Hematopoietic multipotent progenitor cell (in vitro differentiated cells): ENCODE measurements around the gene KLF5. TPM values are rescaled to one million over a fixed set of nuclear protein-coding genes. Genes with fewer than 3 reads are reported as not detected.
"Not testable (repeated sequence)": the region's sequence is repeated elsewhere in the genome, so short reads cannot be mapped to it uniquely, and the experiment has no call there.

Experiments
- DNase-seq, 3 donors: peaks; one replicate each; pipeline ENCODE4 v3.0.0-alpha.2; 2011 to 2015; ENCODE audit warnings: low read depth in 2 of 3, low spot score in 2 of 3
- total RNA-seq: library from RNA; depleted of rRNA; stranded (reverse); fragments of >200 nt; gene quantifications from one replicate; pipeline ENCODE4 v1.2.3, GENCODE V29; 2012

The KLF5 gene
- total RNA-seq, 1 donor: 6.7 TPM

DNA sequence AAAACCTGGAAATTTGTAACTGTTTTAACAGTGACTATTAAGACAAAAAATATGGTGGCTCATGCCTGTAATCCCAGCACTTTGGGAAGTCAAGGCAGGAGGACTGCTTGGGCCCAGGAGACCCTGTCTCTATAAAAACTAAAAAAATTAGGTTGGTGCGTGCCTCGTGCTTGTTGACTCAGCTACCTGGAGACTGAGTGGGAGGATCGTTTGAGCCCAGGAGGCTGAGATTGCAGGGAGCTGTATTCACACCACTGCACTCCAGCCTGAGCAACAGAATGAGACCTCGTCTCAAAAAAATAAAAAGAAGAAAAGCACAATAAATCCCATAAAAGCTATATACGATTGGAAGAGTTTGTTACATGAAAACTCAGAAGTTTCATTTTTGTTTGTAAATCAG, 23.7 kb downstream of the KLF5 start:
- no peak for DNase-seq

DNA sequence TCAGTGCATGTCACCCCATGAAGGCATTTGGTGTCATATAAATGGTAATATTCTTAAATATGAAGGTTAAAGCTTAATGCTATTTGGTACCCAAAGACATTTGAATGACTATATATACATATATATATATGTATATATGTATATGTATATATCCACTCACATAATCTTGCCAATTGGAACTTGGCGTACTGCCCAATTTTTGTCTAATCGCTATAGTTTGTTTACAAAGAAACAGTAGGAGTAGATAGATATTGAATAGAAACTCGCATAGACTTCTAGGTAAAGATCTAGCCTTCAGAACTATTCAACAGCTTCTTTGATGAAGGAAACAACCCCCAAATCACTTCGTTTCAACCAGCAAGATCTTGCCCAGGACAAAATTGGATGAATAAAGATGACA, 24.1 kb downstream of the KLF5 start:
- no peak for DNase-seq

DNA sequence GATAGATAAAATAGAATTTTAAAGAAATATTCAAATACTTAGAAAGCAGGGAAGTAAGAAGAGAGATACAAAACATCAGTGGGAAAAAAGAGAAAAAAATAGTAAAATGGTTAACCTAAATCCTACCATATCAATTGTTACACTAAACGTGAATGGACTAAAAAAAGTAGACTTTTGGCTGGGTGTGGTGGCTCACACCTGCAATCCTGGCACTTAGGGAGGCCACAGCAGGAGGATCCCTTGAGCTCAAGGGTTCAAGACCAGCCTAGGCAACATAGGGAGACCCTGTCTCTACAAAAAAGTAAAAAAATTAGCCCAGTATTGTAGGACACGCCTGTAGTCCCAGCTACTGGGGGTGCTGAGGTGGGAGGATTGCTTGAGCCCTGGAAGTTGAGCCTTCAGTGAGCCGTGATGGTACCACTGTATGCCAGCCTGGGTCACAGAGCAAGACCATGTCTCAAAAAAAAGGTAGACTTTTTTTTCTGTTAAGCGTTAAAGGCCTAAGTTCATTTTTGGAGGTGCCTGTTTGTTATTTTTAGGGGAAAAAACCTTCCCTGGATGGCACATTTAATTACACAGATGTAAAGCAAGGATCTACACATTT, 29.6 kb downstream of the KLF5 start:
- DNase-seq: no peak

DNA sequence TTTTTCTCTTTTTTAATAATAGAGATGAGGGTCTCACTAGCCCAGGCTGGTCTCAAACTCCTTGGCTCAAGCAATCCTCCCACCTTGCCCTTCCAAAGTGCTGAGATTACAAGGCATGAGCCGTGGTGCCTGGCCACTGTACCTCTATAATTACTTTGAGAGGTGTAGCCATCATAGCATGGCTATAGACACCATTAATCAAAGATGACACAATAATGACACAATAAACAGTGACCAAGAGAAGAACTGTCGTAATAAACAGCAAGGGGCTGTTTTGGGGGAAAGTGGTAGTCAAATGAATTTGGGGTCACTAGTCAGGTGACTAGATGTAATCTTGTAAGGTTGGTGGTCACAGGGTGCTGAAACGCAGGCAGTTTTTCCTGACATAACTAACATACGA, 30.4 kb downstream of the KLF5 start:
- no peak for DNase-seq

DNA sequence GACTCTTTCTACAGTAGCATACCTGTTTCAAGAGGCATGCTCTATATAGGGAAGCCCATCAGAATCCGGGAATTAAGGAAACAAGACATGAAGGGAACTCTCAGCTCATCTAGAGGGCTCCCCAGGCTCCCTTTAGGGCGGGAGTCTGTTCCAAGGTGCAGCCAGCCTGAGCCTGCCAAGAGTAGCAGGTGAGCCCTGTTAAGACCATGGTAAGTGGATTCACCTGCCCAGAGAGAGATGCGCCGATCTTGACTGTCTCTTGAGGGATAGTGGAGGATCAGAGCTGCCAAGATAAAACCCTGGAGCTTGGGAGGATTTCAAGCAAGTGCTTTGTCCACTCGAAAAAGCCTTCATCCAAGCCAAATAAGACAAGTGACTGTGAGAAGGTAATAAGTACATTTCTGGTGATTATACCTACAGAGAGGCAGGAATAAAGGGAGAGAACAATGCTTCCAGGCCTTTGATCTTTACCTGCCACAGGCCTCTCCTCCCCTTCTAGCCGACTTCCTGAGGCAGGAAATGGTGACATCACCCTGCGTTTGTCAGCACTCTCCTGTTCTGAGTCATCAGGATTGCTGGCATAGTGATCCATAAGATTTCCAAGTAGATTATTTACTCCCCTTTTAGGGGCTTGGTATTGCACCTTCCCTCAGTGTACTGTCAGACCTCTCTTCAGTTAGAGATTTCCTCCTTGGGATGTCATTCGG, 31.5 kb downstream of the KLF5 start:
- peak in 1 of 3 donors; percentile 11 for DNase-seq

DNA sequence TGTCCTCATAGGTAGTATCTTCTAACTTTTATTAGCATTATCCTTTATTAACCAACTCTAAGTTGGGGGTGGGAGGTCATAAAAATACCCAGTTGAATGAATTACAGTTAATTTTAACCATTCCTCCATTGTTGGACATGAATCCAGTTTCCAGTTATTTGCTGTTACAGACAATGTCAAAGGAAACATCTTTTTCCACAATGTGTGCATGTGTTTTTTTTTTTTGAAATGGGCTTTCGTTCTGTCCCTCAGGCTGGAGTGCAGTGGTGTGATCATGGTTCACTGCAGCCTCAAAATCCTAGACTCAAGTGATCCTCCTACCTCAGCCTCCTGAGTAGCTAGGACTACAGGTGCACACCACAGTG, 32.0 kb downstream of the KLF5 start:
- DNase-seq: no peak

DNA sequence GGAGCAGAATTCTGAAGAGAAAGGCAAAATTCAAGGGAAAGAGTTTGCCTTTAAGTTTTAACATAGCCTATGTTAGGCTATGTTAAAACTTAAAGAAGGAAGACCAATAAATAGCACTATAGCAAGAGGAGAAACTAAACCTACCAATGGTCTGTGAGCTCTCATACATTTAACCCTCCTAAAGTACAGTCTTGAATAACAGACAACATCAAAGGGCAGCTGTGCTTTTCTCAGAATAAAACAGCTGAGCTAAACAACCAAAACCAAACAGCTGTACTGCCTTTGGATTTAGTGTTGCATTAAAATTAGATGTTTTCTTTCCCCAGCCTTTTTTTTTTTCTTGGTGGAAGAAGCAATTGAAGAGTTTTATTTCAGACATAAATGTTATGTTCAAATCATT, 34.0 kb downstream of the KLF5 start:
- no peak for DNase-seq

DNA sequence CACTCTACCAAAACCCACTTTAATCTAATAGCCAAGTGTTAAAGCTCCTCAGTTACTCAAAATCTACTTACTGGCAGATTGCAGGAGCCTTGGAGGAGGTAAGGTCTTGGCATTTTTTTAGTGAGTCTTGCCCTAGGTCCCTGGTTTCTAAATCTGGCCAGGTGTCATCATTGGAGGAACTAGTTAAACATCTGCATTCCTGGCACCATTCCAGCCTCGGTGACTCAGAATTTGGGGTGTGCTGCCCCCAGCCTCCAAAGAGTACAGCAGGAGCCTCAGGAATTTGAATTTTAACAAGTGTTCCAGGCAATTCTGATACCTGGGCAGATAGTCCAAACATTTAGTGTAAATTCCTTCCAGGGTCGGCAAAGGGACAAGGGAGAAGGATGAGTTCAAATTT, 37.4 kb downstream of the KLF5 start:
- peak in 1 of 3 donors; percentile 11 for DNase-seq

DNA sequence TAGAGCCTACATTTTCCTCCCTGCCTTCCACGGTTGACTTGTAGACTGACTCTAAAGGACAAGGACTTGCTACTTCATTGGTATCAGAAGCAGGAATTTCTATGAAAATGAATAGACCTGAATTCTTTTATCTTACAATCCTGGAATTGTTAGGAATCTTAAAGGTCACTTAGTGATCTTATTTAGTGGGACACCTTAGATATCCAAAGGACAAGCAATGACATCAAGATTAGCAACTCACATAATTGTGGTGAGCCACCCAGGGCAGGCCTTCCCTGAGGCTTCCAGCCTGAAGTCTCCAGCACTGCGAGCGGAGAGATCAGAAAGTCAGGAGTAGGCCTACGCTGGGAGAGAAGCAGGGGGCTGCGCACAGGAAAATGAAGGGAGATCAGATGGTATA, 37.8 kb downstream of the KLF5 start:
- no peak for DNase-seq

DNA sequence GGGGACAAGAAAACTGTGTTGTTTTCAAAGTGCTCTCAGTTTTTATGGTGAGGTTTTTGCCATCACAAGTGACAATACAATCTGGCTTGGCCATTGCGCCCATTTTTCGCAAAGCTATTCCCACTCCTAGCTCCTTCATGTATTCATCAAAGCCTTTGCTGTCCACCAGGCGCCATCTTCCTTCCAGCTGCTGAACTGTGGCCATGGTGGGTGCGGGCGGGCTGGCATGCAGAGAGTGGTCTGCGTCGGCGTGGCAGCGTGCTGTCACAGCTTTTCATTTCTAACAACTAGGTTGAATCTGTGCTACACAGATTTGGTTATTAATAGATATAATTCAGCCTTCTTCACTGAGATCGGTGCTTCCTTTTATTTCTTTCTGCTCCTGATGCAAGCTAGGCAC, 42.0 kb downstream of the KLF5 start:
- not testable (repeated sequence) for DNase-seq

DNA sequence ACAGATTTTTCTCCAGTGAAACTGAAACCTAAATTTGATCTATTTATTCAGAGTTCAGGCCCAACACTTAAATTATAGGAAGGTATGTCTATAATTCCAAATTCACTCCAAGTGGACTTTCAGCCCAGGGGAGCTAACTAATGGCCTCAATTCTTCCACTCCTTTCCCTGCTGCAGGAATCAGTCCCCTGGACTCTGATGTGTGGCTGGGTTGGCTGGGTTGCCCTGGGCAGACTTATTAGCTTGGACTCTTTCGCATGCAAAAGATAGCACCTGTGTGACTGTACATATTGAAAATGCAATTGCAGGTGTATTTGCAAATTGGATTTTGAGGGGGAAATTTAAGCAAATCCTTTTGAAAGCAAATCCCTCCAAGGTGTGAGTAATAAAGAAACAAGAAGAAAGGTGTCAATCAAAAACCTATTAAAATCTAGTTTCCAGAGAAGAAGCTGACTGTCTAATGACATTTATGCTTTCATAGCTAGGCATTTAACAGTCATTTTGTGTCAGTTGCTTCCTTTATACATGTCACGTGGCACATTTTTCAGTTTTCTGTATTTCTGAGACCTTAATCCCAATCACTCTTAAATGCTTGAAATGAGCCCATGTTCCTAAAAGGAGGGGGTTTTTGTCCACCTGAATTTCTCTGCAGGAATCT, 42.7 kb downstream of the KLF5 start:
- no peak for DNase-seq

DNA sequence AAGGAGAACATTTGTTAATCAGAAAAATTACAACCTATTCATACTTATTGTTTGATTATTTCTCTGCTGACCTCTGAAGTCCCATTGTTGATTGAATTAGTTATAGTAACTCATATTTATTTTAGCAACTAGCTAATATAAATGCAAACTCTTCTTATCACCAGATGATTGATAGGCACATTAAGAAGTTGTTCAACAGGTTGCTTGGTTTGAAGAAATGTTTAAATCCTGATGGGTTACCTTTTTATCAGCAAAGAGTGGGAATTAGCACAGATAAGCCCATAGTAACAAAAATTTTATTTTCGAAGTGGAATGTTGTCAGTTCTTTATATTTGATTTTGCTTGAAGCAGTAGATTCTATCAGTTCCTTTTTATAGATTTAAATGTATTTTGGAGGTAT, 44.4 kb downstream of the KLF5 start:
- no peak for DNase-seq

DNA sequence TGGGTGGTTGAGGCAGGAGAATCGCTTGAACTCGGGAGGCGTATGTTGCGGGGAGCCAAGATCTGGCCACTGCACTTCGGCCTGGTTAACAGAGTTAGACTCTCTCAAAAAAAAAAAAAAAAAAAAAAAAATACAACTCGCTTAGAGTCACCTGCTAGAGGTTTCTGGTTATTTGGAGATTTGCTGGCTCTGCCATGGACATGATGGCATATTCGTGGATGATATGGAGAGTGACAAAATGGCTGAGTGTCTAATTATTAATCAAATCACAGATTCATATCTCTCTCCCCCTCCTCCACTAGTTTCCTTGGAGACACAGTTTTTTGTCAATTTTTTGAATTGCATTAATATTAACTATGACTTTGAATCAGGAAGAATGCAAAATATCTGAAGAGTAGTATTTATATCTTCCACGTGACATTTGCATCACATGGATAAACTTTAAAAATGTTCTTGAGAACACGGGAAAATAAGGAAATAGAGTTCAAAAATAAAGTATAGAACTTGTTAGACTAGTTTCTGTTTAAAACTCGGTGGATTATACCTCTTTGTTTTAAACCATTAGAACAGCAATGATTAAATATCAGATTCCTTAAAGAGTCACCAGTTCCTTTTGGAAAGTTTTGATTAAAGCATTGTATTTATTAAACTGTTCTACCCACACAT, 47.8 kb downstream of the KLF5 start:
- no peak for DNase-seq

DNA sequence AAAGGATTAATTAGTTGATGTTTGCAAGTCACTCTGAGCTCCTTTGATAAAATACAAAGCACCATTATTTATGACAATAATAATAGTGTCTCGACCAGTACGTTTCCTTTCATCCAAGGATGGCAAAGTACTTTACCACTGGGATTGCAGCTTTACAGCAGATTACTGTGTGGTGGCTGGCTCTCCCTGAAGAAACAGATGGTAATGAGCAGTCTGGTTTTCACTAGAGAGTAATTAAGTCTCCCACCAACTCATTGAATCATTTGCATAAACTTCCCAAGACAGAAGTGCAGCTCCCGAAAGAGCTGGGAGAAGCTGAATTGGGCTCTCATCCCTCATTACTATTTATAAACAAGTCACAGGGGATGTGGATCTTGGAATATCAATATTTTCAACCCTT, 48.7 kb downstream of the KLF5 start:
- DNase-seq: no peak

DNA sequence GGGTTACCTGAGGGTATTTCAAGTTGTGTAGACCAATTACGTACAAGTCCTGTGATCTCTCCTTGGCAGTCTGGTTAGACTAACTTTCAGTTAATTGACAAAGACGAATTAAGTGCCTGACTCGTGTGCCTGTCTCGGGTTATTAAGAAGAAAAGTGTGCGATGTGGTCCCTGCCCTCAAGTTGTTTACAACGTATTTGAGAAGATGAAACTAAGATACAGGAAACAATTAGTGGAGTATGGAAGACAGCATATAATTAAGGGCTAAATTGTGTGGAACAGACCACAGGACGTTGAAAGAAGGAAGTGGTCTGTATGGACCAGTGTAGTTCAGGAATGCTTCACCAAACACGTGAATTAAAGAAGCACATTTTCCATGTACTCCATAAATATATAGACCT, 49.2 kb downstream of the KLF5 start:
- DNase-seq: no peak

DNA sequence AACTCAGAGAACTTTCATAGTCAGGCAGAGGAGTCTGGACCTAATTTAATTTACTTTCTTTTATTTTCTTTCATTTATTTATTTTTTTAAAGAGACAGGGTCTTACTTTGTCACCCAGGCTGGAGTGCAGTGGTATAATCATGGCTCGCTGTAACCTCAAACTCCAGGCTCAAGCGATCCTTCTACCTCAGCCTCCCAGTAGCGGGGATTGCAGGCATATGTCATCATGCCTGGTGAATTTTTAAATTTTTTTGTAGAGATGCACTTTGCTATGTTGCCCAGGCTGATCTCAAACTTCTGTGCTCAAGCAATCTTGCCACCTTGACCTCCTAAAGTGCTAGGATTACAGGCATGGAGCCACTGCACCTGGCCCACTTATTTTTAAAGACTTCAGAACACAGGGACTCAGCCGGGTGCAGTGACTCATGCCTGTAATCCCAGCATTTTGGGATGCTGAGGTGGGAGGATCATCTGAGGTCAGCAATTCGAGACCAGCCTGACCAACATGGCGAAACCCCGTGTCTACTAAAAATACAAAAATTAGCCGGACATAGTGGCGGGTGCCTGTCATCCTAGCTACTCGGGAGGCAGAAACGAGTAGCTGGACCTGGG, 50.6 kb downstream of the KLF5 start:
- DNase-seq: no peak

DNA sequence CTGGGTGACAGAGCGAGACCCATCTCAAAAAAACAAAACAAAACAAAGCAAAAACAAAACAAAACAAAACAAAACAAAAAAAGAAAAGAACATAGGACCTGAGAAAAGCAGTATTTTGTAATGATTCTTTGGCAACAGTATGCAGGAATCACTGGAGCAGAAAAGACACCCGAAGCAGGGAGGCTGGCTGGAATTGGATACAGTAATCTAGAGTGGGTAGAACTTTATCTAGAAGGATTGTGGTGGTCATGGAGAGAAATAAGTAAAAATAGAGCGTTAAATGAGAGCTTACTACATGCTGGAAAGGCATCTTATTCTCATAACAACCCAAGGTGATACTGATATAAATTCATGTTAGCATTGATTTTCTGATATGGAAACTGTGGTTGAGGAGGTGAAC, 51.2 kb downstream of the KLF5 start:
- no peak for DNase-seq

DNA sequence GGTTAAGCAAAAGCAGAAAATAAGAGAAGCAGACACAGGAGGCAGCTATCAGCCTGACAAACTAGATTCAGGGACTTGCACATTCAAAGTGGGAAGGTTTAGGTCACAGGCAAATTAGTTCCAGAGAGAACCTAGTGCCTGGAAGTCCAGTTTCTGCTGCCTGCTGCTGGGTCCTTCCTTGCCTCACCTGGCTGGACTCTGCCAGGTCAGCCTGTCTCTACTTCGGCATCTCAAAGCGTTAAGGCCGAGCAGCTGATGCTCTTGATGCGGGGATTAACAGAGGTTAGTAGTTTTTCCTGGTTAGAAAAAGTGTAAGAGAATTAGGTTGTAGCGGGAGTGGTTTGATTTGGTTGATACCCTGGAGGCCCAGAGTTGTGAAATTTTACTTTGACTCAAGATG, 52.0 kb downstream of the KLF5 start:
- DNase-seq: no peak

DNA sequence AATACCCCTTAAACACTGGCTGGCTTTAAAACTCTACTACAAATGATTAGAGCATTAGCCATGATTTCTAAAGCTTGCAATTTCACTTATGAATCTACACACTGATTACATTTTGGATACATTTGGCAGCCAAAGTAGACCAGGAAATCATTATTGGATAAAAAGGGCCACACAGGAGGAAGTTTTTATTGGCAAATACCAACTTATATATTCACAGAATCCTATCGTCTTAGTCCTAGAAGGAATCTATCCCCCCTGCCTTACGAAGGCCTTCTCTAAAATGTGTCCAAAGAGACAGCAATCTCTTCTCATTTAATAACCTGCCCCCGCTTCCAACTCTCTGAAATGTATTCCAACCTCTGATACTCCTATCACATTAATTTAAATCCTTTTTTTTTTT, 52.5 kb downstream of the KLF5 start:
- DNase-seq: no peak

DNA sequence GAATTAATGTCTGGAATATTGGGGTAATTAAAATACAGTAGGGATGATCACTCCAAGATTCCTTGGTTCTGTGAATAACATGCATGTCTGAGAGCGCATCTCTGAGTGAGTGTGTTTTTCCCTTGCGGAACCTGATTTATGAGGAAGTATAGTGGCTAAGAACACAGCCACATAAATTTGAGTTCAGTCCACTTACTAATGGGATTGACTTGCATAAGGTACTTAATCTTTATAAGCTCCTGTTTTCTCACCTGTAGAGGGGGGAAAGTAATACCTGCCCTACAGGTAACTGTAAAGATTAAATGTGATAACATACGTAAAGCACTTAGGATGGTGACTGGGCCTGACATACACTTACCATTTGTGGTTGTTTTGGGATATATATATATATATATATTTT, 60.8 kb downstream of the KLF5 start:
- no peak for DNase-seq
